ENCODE measurements around the gene FBXO30.

The FBXO30 gene

GRCh38 chr6:145772846-145773245, 41.7 kb downstream of the FBXO30 start:
- no peak for TF ChIP-seq CTCF (IDR thresholded peaks at IDR 0.05)

DNA sequence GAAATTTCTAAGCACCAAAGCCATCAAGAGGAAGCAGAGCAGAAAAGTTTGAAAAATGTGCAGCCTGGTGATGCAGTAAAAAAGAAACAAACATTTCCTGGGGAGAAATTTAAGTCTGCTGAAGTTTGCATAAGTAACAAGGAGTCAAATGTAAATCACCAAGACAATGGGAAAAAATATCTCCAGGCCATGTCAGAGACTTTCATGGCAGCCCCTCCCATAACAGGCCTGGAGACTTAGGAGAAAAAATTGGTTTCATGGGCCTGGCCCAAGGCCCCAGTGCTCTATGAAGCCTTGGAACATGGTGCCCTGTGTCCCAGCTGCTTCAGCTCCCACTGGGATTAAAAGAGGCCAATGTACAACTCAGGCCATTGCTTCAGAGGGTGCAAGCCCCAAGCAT, 49.1 kb downstream of the FBXO30 start:
- no peak for TF ChIP-seq CTCF (IDR thresholded peaks at IDR 0.05)

DNA sequence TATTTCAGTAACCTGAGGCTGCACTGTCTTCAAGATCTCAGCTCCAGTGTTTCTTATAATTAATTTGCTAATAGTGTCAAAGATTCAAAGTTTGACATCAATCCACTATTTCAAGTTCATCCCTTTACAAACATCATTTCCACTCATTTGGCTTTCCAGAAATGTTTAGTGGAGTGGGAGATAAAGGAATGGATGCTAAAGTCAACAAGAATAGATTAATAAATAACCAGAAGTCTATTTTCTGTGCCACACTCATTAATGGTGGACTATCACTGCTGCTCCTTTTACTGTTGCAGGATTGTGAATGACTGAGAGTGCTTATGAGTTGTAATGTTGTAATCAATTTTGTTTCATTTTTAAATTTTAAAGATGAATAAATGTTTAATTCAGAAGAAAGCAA, 50.9 kb downstream of the FBXO30 start:
- no peak for TF ChIP-seq CTCF (IDR thresholded peaks at IDR 0.05)

DNA sequence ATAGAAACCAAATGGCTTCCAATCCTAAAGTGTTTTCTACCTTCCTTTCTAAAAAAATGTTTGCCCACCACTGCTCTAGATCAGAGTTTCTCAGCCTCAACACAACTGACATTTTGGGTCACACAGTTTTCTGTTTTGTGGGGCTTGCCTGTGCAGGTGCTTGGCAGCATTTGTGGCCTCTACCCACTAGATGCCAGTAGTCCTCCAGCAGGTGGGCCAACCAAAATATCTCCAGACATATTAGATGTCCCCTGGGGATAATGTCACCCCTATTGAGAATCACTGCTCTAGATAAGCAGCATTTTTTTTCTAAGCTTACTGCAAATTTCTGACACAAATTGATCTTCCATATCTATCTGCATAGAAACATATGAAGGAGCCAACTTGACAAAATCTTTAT, 53.0 kb downstream of the FBXO30 start:
- TF ChIP-seq CTCF (IDR thresholded peaks at IDR 0.05), result no peak

DNA sequence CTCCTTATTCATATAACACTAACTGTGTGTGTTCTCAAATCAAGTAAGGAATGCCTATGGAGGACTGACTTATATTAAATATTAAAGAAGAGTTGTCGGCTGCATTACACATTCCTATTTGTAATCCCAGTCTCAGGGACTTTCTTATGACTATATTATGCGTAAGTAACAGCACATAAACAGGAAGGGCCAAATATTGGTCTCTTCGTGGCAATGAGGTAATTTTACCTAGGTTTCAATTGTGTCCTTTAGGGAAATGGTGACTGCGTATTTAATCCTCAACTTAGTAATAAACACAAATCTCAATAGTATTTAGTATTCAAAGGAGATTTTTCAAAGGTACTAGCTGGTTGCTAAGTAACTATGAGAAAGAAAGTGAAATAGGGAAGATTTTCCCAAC, 56.5 kb downstream of the FBXO30 start:
- TF ChIP-seq CTCF (IDR thresholded peaks at IDR 0.05), result no peak

GRCh38 chr6:145756170-145756662, 58.4 kb downstream of the FBXO30 start:
- TF ChIP-seq CTCF (IDR thresholded peaks at IDR 0.05), result no peak

GRCh38 chr6:145755682-145756081, 58.9 kb downstream of the FBXO30 start:
- TF ChIP-seq CTCF (IDR thresholded peaks at IDR 0.05), result no peak

DNA sequence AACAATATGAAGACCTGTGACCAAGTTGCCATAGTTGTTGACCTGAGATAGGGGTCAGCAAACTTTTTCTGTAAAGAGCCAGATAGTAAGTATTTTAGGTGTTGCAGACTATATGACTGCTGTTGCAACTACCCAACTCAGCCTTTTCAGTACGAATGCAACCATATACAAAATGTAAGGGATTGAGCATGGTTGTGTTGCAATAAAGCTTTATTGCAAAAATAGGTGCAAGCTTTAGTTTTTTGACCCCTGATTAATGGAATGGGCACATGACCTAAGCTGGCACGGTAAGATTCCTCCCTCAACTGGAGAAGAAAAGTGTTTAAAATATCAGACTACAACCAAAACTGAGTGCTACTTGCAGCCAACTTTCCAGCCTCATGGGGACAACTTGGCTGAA, 62.0 kb downstream of the FBXO30 start:
- TF ChIP-seq CTCF (IDR thresholded peaks at IDR 0.05), result no peak
